H9 (cell line): Measurements from ENCODE around the gene USP22. TPM values are rescaled to one million over a fixed set of nuclear protein-coding genes. Genes with fewer than 3 reads are reported as not detected.

Source experiments
- DNase-seq: peaks from one replicate; pipeline ENCODE4 v3.0.0-alpha.2; 2017
- H2AFZ ChIP-seq: one replicate; pipeline ENCODE4 v1.6.1; 2013; ENCODE audit warnings: mild to moderate bottlenecking, low read length, control low read depth, moderate library complexity
- H2AK5ac ChIP-seq: 2 replicates; pipeline ENCODE4 v1.6.1; 2013; ENCODE audit warnings: low read length, control low read depth, mixed read lengths; ENCODE audit not compliant: insufficient read length
- H2BK120ac ChIP-seq: one replicate; pipeline ENCODE4 v1.6.1; 2013; ENCODE audit warnings: low read depth, mild to moderate bottlenecking, low read length, control low read depth, inconsistent platforms; ENCODE audit not compliant: poor library complexity, severe bottlenecking
- H2BK12ac ChIP-seq: 2 replicates; pipeline ENCODE4 v1.6.1; 2013; ENCODE audit warnings: low read length, control low read depth, mixed read lengths, low read depth; ENCODE audit not compliant: insufficient read length
- H2BK15ac ChIP-seq: 2 replicates; pipeline ENCODE4 v1.6.1; 2013; ENCODE audit warnings: low read depth, low read length, control low read depth
- H2BK20ac ChIP-seq: one replicate; pipeline ENCODE4 v1.6.1; 2013; ENCODE audit warnings: low read depth, mild to moderate bottlenecking, low read length, control low read depth, inconsistent platforms; ENCODE audit not compliant: poor library complexity, severe bottlenecking
- H2BK5ac ChIP-seq: 2 replicates; pipeline ENCODE4 v1.6.1; 2013; ENCODE audit warnings: low read length, control low read depth, mixed read lengths; ENCODE audit not compliant: insufficient read length
- H3K14ac ChIP-seq: 2 replicates; pipeline ENCODE4 v1.6.1; 2013; ENCODE audit warnings: low read length, control low read depth; ENCODE audit not compliant: insufficient read depth
- H3K18ac ChIP-seq: 2 replicates; pipeline ENCODE4 v1.6.1; 2013; ENCODE audit warnings: low read depth, mild to moderate bottlenecking, mixed read lengths, low read length, control low read depth; ENCODE audit not compliant: insufficient read length
- H3K23ac ChIP-seq: 2 replicates; pipeline ENCODE4 v1.6.1; 2013; ENCODE audit warnings: low read length, control low read depth, mixed read lengths, low read depth; ENCODE audit not compliant: insufficient read length
- H3K23me2 ChIP-seq: 2 replicates; pipeline ENCODE4 v1.6.1; 2013; ENCODE audit warnings: low read depth, mild to moderate bottlenecking, mixed read lengths, low read length, control low read depth; ENCODE audit not compliant: insufficient read length, poor library complexity, severe bottlenecking
- H3K27ac ChIP-seq: 2 replicates; pipeline ENCODE4 v1.5.1; 2013; ENCODE audit warnings: low read length, control low read depth, mixed read lengths, low read depth; ENCODE audit not compliant: insufficient read length
- H3K27me3 ChIP-seq: 2 replicates; pipeline ENCODE4 v1.6.1; 2013; ENCODE audit warnings: low read length, control low read depth, inconsistent platforms; ENCODE audit not compliant: insufficient read depth
- H3K4ac ChIP-seq: 2 replicates; pipeline ENCODE4 v1.6.1; 2013; ENCODE audit warnings: low read depth, mild to moderate bottlenecking, control low read depth, inconsistent platforms, low read length, moderate library complexity
- H3K4me1 ChIP-seq: 2 replicates; pipeline ENCODE4 v1.6.1; 2013; ENCODE audit warnings: low read length, control low read depth, inconsistent platforms; ENCODE audit not compliant: insufficient read depth
- H3K4me2 ChIP-seq: 2 replicates; pipeline ENCODE4 v1.6.1; 2013; ENCODE audit warnings: low read length, control low read depth, mixed read lengths; ENCODE audit not compliant: insufficient read length, insufficient read depth
- H3K56ac ChIP-seq: 2 replicates; pipeline ENCODE4 v1.6.1; 2013; ENCODE audit warnings: low read depth, mild to moderate bottlenecking, mixed read lengths, low read length, control low read depth; ENCODE audit not compliant: insufficient read length
- H3K79me1 ChIP-seq: 2 replicates; pipeline ENCODE4 v1.6.1; 2013; ENCODE audit warnings: low read depth, mild to moderate bottlenecking, moderate library complexity, low read length, control low read depth, inconsistent platforms; ENCODE audit not compliant: insufficient read depth, poor library complexity, severe bottlenecking
- H3K79me2 ChIP-seq: 2 replicates; pipeline ENCODE4 v1.6.1; 2013; ENCODE audit warnings: low read length, control low read depth, inconsistent platforms; ENCODE audit not compliant: insufficient read depth
- H3K9ac ChIP-seq: 2 replicates; pipeline ENCODE4 v1.6.1; 2013; ENCODE audit warnings: low read length, control low read depth, mixed read lengths; ENCODE audit not compliant: insufficient read length; ENCODE audit errors: extremely low read depth
- H3K9me3 ChIP-seq: one replicate; pipeline ENCODE4 v1.6.1; 2013; ENCODE audit warnings: low read depth, low read length, inconsistent platforms; ENCODE audit not compliant: control insufficient read depth
- H3T11ph ChIP-seq: one replicate; pipeline ENCODE4 v1.6.1; 2013; ENCODE audit warnings: mild to moderate bottlenecking, low read length, control low read depth, inconsistent platforms
- H4K20me1 ChIP-seq: one replicate; pipeline ENCODE4 v1.6.1; 2013; ENCODE audit not compliant: control insufficient read depth, insufficient read length, insufficient read depth
- H4K5ac ChIP-seq: 2 replicates; pipeline ENCODE4 v1.6.1; 2013; ENCODE audit warnings: low read depth, mild to moderate bottlenecking, mixed read lengths, low read length, control low read depth; ENCODE audit not compliant: insufficient read length
- H4K8ac ChIP-seq: replicated peaks from 2 replicates; pipeline ENCODE4 v1.6.1; 2013; ENCODE audit warnings: low read length, control low read depth, mixed read lengths, low read depth; ENCODE audit not compliant: insufficient read length
- H4K91ac ChIP-seq: 2 replicates; pipeline ENCODE4 v1.6.1; 2013; ENCODE audit warnings: low read depth, mild to moderate bottlenecking, moderate library complexity, mixed read lengths, low read length, control low read depth; ENCODE audit not compliant: insufficient read length
- H3K27ac Mint-ChIP-seq, 3 experiments: 2 replicates in 2 of 3; 3 replicates in 1 of 3; pipeline ENCODE4 v1.8.0; 2020 to 2021; ENCODE audit warnings: mixed read lengths in 3 of 3, mild to moderate bottlenecking in 1 of 3, moderate library complexity in 1 of 3
- H3K27me3 Mint-ChIP-seq: 2 replicates; pipeline ENCODE4 v1.8.0; 2021; ENCODE audit warnings: low read depth, mild to moderate bottlenecking, moderate library complexity, mixed read lengths
- H3K36me3 Mint-ChIP-seq, 3 experiments: 2 replicates in 2 of 3; 3 replicates in 1 of 3; pipeline ENCODE4 v1.8.0; 2020 to 2021; ENCODE audit warnings: low read depth in 3 of 3, mixed read lengths in 3 of 3; ENCODE audit not compliant: insufficient read depth in 1 of 3
- H3K4me1 Mint-ChIP-seq, 2 experiments: 2 replicates each; pipeline ENCODE4 v1.8.0; 2020; ENCODE audit warnings: mixed read lengths in 2 of 2
- H3K4me3 Mint-ChIP-seq, 2 experiments: 2 replicates in 1 of 2; 3 replicates in 1 of 2; pipeline ENCODE4 v1.8.0; 2020 to 2021; ENCODE audit warnings: mild to moderate bottlenecking in 2 of 2, mixed read lengths in 2 of 2, moderate library complexity in 1 of 2
- H3K9me3 Mint-ChIP-seq, 2 experiments: 2 replicates in 1 of 2; 3 replicates in 1 of 2; pipeline ENCODE4 v1.8.0; 2020; ENCODE audit warnings: mild to moderate bottlenecking in 2 of 2, mixed read lengths in 2 of 2, moderate library complexity in 1 of 2
- CTCF ChIP-seq: fragments of 200-600 bp; sonication (generic); conservative IDR thresholded peaks from 3 replicates; pipeline ENCODE4 v1.8.0; 2021; ENCODE audit warnings: antibody characterized with exemption, mild to moderate bottlenecking
- WGBS: extraction: QIAGEN DNeasy Blood & Tissue Kit; methylation state at CpG from one replicate; pipeline ENCODE4 v1.1.7; 2013; ENCODE audit warnings: missing lambda C conversion rate, low lambda C conversion rate, mixed read lengths; ENCODE audit not compliant: insufficient read length; ENCODE audit errors: extremely low coverage; 5-methylcytosine and 5-hydroxymethylcytosine counted together
- total RNA-seq: library from RNA; stranded (reverse); gene quantifications from 2 replicates; pipeline ENCODE4 v1.2.1, GENCODE V29; 2021

USP22 gene
- total RNA-seq, 1 experiment from 2014 or later: 345 TPM

DNA sequence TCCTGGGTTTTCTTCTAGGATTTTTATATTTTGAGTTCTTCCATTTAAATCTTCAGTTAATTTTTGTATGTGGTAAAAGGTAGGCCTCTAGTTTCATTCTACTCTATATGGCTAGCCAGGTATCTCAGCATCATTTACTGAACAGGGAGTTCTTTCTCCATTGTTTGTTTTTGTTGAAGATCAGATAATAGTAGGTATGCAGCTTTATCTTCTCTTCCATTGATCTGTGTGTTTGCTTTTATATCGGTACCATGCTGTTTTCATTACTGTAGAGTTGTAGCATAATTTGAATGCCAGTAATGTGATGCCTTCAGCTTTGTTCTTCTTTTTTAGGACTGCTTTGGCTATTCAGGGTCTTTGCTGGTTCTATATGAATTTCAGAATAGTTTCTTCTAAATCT, 77.3 kb downstream of the USP22 start:
- no peak for TF ChIP-seq CTCF
- Histone ChIP-seq H2BK20ac (no peak overlapping the region), H3K18ac (no peak overlapping the region), H3K4me2 (no peak overlapping the region), H2BK120ac (no peak overlapping the region), H3K9me3 (no peaks in the 10 kb centered on the region), H4K91ac (no peak overlapping the region), H3T11ph (no peak overlapping the region), H3K79me1 (no peaks in the 10 kb centered on the region), H4K20me1 (no peaks in the 10 kb centered on the region), H3K14ac (no peak overlapping the region), H2BK15ac (no peak overlapping the region), H2BK12ac (no peak overlapping the region), H2BK5ac (no peak overlapping the region), H3K23me2 (no peaks in the 10 kb centered on the region), H3K23ac (no peak overlapping the region), H4K8ac (no peak overlapping the region), H3K4ac (no peak overlapping the region), H3K27me3 (no peaks in the 10 kb centered on the region), H2AFZ (no peak overlapping the region), H3K9ac (no peak overlapping the region), H3K27ac (no peak overlapping the region), H4K5ac (no peak overlapping the region), H3K79me2 (no peaks in the 10 kb centered on the region), H2AK5ac (no peak overlapping the region), H3K4me1 (no peaks in the 10 kb centered on the region; the same call in 1 of the 2 replicates), H3K56ac (no peak overlapping the region)
- no peak overlapping the region for H3K4me3 Mint-ChIP-seq
- peaks cover 54 to 63% of the 10 kb centered on the region in 2 experiments for H3K4me1 Mint-ChIP-seq
- H3K27me3 Mint-ChIP-seq: no peaks in the 10 kb centered on the region; the same call in 1 of the 2 replicates
- H3K36me3 Mint-ChIP-seq: peaks cover 2 to 14% (median 4%) of the 10 kb centered on the region in 3 experiments; a peak in 4 of 7 replicates
- H3K27ac Mint-ChIP-seq: no peak overlapping the region
- no peak for DNase-seq
- H3K9me3 Mint-ChIP-seq: no peaks in the 10 kb centered on the region
- WGBS: no CpG with 5 or more reads among the region's 1 CpG
